NB4 (cell line): ENCODE results near the gene BARHL2.

Experiments
- CTCF ChIP-seq: IDR thresholded peaks from one replicate; pipeline ENCODE4 v1.5.1; 2012; ENCODE audit warnings: low read depth, low read length
- MAX ChIP-seq: IDR thresholded peaks from 2 replicates; pipeline ENCODE4 v1.6.1; 2011; ENCODE audit warnings: low read depth, low read length
- MYC ChIP-seq: IDR thresholded peaks from 2 replicates; pipeline ENCODE4 v1.6.1; 2011; ENCODE audit warnings: low read depth, low read length
- POLR2A ChIP-seq: IDR thresholded peaks from 2 replicates; pipeline ENCODE4 v1.6.1; 2011; ENCODE audit warnings: mild to moderate bottlenecking; ENCODE audit not compliant: insufficient read length; ENCODE audit errors: extremely low read depth

- TF ChIP-seq CTCF: no peak
- no peak for TF ChIP-seq MAX
- TF ChIP-seq POLR2A: no peak
- TF ChIP-seq MYC: no peak
Measured at GRCh38 chr1:90712153-90712856, 4.8 kb downstream of the BARHL2 start.
